ENCODE results near the gene SEC14L1.
A peak's percentile ranks its signal among the peaks of the same experiment; 100 is the strongest.

The SEC14L1 gene

GRCh38 chr17:77205396-77206125 is 64.8 kb downstream of the SEC14L1 start:
- no peak overlapping the region for H3K27ac Mint-ChIP-seq
- ATAC-seq (no peak), DNase-seq (no peak)
- no peaks in the 10 kb centered on the region for H3K27me3 Mint-ChIP-seq
- no peak overlapping the region for H3K4me3 Mint-ChIP-seq
- H3K4me1 Mint-ChIP-seq = no peaks in the 10 kb centered on the region
- H3K9me3 Mint-ChIP-seq = no peaks in the 10 kb centered on the region

DNA sequence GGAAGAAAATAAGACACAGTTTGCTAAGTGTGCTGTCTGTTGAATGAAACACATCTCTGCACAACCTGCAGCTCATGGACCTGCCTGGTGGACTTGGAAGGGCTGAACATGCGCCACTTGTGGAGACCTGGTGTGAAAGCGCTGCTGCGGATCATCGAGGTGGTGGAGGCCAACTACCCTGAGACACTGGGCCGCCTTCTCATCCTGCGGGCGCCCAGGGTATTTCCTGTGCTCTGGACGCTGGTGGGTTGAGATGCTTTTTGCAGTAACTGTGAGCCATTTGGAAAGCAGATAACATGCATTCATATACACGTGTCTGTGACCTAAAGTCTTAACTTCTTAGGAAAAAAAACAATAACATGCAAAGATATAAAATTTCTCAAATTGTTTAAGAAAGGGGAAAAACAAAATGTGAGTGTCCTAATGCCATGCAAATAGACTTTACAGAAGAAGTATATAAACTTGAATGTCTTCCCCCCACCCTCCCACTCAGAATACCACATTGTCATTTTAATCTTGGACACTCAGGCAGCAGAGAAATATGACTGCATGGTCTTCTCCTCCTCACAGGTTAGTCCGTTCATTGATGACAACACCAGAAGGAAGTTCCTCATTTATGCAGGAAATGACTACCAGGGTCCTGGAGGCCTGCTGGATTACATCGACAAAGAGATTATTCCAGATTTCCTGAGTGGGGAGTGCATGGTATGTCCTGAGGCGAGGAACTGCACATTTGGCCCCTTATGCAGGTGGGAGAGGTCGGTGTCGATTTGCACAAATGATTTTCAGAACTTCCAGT is 65.6 kb downstream of the SEC14L1 start:
- Mint-ChIP-seq H3K4me3 (no peak overlapping the region), H3K9me3 (no peaks in the 10 kb centered on the region), H3K27me3 (no peaks in the 10 kb centered on the region), H3K4me1 (no peaks in the 10 kb centered on the region), H3K27ac (no peak overlapping the region)
- no peak for DNase-seq
- ATAC-seq = no peak

DNA sequence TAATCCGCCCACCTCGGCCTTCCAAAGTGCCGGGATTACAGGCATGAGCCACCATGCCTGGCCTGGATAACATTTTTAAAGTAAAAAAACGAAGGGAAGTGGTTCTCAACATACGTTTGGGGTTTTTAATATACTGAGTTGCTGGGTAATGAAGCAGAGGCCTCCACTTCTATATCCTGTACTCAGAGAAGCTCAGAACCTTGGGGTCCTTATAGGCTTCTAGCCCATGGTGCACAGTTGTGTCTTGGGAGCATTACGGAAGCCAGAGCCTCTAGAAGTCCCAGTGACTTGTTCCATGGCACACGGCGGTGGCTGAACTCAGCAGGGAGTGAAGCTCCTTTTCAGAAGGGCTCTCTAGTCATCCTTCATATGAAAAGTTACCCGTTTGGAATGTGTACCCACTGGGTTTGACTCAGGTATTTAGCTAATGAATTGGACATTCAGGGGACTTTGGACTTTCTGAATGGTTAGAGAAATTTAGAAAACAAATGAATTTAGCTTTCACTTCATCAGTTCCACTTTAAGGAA is 67.0 kb downstream of the SEC14L1 start:
- no peaks in the 10 kb centered on the region for H3K27me3 Mint-ChIP-seq
- H3K9me3 Mint-ChIP-seq = no peaks in the 10 kb centered on the region
- H3K4me3 Mint-ChIP-seq = no peak overlapping the region
- H3K27ac Mint-ChIP-seq = no peak overlapping the region
- no peaks in the 10 kb centered on the region for H3K4me1 Mint-ChIP-seq
- DNase-seq (no peak), ATAC-seq (no peak)

GRCh38 chr17:77208217-77208808 is 67.5 kb downstream of the SEC14L1 start:
- H3K27ac Mint-ChIP-seq = no peak overlapping the region
- H3K4me3 Mint-ChIP-seq = no peak overlapping the region
- ATAC-seq (no peak), DNase-seq (no peak)
- H3K4me1 Mint-ChIP-seq = no peaks in the 10 kb centered on the region
- H3K27me3 Mint-ChIP-seq = no peaks in the 10 kb centered on the region
- H3K9me3 Mint-ChIP-seq = no peaks in the 10 kb centered on the region

DNA sequence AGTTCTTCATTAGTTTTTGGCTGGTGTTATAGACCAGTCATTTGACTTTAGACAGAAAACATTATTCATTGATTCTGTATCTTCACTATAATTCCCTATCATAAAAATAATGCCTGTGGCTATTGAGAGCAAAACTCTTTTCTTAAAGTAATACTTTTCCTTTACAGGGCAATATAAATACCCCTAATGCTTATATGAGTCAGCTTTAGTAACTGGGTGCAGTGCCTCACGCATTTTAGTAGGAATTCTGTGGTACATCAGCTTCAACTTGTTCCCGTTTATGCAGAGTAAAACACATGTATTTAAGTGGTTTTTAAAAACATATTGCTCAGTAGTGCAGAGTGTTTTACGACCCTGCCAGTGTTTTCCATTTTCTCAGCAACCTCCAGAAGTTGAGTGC is 68.1 kb downstream of the SEC14L1 start:
- no peak overlapping the region for H3K4me3 Mint-ChIP-seq
- DNase-seq (no peak), ATAC-seq (no peak)
- no peak overlapping the region for H3K27ac Mint-ChIP-seq
- no peaks in the 10 kb centered on the region for H3K9me3 Mint-ChIP-seq
- H3K4me1 Mint-ChIP-seq = no peaks in the 10 kb centered on the region
- no peaks in the 10 kb centered on the region for H3K27me3 Mint-ChIP-seq

- DNase-seq = no peak
- Mint-ChIP-seq H3K27me3 (no peaks in the 10 kb centered on the region), H3K4me3 (no peak overlapping the region), H3K4me1 (no peaks in the 10 kb centered on the region), H3K27ac (peak overlapping the region in 1 of 2 donors; percentile 7), H3K9me3 (no peaks in the 10 kb centered on the region)
- no peak for ATAC-seq
These were observed 68.6 kb downstream of the SEC14L1 start for GRCh38 chr17:77209330-77209748.

- Mint-ChIP-seq H3K27me3 (no peaks in the 10 kb centered on the region), H3K4me1 (peaks cover 6% of the 10 kb centered on the region), H3K27ac (peak overlapping the region; percentile 29 to 82), H3K9me3 (no peaks in the 10 kb centered on the region), H3K4me3 (no peak overlapping the region)
- DNase-seq (no peak), ATAC-seq (no peak)
These were observed 69.6 kb downstream of the SEC14L1 start for GRCh38 chr17:77210331-77210730.

- no peak for ATAC-seq
- Mint-ChIP-seq H3K27ac (peak overlapping the region in 1 of 2 donors; percentile 82), H3K4me1 (peaks cover 6% of the 10 kb centered on the region), H3K27me3 (no peaks in the 10 kb centered on the region), H3K9me3 (no peaks in the 10 kb centered on the region), H3K4me3 (no peak overlapping the region)
- no peak for DNase-seq
These were observed 70.3 kb downstream of the SEC14L1 start for GRCh38 chr17:77210946-77211541.

DNA sequence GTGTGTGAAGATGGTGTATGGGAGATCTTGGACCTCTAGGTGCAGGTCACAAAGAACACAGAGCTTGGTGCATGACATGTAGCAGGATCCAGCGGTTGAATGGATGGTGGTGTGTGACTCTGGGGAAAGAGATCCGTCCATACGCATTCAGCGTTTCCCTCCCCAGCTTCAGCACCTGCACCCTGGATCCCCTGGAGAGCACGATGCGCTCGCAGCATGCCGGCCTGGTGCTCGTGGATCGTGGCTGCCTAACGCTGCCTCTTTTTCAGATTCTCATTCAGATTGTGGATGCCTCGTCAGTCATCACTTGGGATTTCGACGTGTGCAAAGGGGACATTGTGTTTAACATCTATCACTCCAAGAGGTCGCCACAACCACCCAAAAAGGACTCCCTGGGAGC is 70.9 kb downstream of the SEC14L1 start:
- ATAC-seq = no peak
- Mint-ChIP-seq H3K4me1 (peaks cover 6% of the 10 kb centered on the region), H3K9me3 (no peaks in the 10 kb centered on the region), H3K4me3 (no peak overlapping the region), H3K27me3 (no peaks in the 10 kb centered on the region), H3K27ac (peak overlapping the region in 1 of 2 donors; percentile 8)
- no peak for DNase-seq

DNA sequence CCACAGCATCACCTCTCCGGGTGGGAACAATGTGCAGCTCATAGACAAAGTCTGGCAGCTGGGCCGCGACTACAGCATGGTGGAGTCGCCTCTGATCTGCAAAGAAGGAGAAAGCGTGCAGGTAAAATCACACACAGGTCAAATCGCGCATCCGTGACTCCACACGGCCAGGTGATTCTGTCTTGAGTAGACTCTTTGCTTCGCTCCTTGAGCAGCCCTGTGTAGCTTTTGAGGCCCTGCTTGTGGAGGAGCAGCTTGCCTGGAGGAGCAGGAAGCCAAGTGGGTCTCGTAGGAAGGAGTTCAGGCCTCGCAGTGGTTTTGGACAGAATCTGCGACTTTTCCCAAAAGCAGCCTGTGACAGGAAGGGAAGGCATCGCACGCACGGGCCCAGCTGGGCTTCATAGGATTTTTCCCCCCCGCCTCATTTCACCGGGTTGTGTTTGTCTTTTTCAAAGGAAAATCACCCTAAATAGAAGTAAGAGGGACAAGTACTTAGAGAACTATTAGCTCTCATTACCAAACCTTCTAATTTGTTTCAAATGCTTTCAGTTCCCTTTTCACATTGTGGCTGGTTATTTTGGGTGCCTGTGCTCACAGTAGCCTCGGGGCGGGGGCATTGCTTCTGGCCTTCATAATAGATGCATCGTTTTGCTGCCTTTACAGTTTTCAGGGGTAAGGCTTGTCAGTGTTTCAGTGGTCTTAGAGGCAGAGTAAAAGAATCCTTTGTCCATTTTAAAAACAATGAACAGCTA is 71.5 kb downstream of the SEC14L1 start:
- peak overlapping the region in 1 of 2 donors; percentile 63 for H3K27ac Mint-ChIP-seq

GRCh38 chr17:77212833-77213777 is 72.3 kb downstream of the SEC14L1 start:
- Mint-ChIP-seq H3K9me3 (no peaks in the 10 kb centered on the region), H3K4me3 (no peak overlapping the region), H3K4me1 (peaks cover 6% of the 10 kb centered on the region), H3K27ac (peak overlapping the region in 1 of 2 donors; percentile 76), H3K27me3 (no peaks in the 10 kb centered on the region)
- no peak for DNase-seq
- ATAC-seq = no peak

More for the DNA sequence above, 71.5 kb downstream of the SEC14L1 start:
- DNase-seq (no peak), ATAC-seq (no peak)
- Mint-ChIP-seq H3K9me3 (no peaks in the 10 kb centered on the region), H3K27me3 (no peaks in the 10 kb centered on the region), H3K4me3 (no peak overlapping the region), H3K4me1 (peaks cover 6% of the 10 kb centered on the region)

DNA sequence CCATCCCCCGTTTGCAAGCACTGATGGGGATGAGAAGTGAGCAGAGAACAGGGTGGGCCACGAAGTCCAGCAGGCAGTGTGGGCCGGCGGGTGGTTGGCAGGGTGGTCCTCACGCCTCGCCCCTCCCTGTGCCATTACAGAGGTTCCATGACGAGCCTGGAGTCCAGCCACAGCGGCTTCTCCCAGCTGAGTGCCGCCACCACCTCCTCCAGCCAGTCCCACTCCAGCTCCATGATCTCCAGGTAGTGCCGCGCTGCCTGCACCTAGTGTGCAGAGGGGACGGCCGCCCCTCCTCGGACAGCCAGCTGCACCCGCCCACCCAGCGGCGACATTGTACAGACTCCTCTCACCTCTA is 73.0 kb downstream of the SEC14L1 start:
- H3K27ac Mint-ChIP-seq = peak overlapping the region in 1 of 2 donors; percentile 78
- no peak for DNase-seq
- H3K27me3 Mint-ChIP-seq = no peaks in the 10 kb centered on the region
- no peak overlapping the region for H3K4me3 Mint-ChIP-seq
- H3K9me3 Mint-ChIP-seq = no peaks in the 10 kb centered on the region
- peaks cover 6% of the 10 kb centered on the region for H3K4me1 Mint-ChIP-seq
- no peak for ATAC-seq

- Mint-ChIP-seq H3K4me1 (peaks cover 6% of the 10 kb centered on the region), H3K9me3 (no peaks in the 10 kb centered on the region), H3K27ac (peak overlapping the region in 1 of 2 donors; percentile 94), H3K27me3 (no peaks in the 10 kb centered on the region), H3K4me3 (no peak overlapping the region)
- DNase-seq = no peak
- no peak for ATAC-seq
These were observed 73.6 kb downstream of the SEC14L1 start for GRCh38 chr17:77214328-77214727.

- ATAC-seq = peak; percentile 74
- Mint-ChIP-seq H3K27me3 (no peaks in the 10 kb centered on the region), H3K9me3 (no peaks in the 10 kb centered on the region), H3K27ac (peak overlapping the region in 1 of 2 donors; percentile 94), H3K4me3 (no peak overlapping the region), H3K4me1 (peaks cover 6% of the 10 kb centered on the region)
- DNase-seq = peak in 1 of 2 donors; percentile 21
These were observed 74.0 kb downstream of the SEC14L1 start for GRCh38 chr17:77214743-77215142.
